HG03354 (cell line): ENCODE data around the gene ALMS1.
"Not testable (repeated sequence)": the region's sequence is repeated elsewhere in the genome, so short reads cannot be mapped to it uniquely, and the experiment has no call there.

Experiments
- ATAC-seq: cut with Tn5 transposase; IDR thresholded peaks from one replicate; pipeline ENCODE4 v1.9.1; 2021; ENCODE audit warnings: mild to moderate bottlenecking; ENCODE audit not compliant: unreplicated experiment, poor library complexity, severe bottlenecking

ALMS1 gene

DNA sequence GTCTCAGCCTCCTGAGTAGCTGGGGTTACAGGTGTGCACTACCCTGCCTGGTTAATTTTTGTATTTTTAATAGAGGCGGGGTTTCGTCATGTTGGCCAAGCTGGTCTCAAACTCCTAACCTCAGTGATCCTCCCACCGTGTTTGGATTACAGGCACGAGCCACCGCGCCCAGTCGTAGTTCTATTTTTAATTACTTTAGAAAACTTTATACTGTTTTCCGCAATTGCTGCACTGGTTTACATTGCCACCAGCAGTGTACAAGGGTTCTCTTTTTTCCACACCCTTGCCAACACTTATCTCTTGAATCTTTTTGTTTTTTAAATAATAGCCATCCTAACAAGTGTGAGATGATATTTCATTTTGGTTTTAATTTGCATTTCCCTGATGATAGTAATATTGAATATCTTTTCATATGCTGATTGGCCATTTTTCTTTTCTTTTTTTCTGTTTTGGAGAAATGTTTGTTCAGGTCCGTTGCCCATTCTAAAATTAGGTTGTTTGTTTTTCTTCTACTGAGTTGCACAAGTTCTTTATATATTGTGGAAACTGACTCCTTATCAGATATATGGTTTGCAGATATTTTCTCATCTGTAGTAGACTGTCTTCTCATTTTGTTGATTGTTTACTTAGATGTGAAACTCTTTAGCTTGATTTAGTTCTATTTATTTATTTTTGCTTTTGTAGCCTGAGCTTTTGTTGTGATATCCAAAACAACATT, 16.9 kb downstream of the ALMS1 start:
- no peak for ATAC-seq

DNA sequence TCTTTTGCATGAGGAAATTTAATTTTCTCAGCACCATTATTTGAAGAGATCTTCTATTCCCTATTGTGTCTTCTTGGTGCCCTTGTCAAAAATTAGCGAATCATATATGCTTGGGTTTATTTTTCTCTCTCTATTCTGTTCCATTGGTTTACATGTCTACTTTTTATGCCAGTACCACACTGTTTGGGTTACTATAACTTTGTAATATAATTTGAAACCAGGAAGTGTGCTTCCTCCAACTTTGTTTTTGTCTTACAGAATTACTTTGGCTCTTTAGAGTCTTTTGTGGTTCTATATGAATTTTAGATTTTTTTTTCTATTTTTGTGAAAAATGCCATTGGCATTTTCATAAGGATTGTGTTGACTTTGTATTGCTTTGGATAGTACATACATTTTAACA, 17.6 kb downstream of the ALMS1 start:
- ATAC-seq = no peak

DNA sequence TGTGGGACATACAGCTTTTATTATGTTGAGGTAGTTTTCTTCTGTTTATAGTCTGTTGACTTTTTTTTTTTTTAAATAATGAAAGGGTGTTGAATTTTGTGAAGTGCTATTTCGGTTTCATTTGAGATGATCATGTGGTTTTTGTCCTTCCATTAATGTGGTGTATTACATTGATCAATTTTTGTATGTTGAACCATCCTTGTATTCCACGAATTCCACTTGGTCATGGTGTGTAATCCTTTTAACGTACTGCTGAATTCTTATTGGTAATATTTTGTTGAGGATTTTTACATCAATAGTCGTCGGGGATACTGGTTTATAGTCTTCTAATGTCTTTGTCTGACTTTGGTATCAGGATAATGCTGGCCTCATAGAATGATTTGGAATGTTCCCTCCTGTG, 18.8 kb downstream of the ALMS1 start:
- ATAC-seq = no peak

DNA sequence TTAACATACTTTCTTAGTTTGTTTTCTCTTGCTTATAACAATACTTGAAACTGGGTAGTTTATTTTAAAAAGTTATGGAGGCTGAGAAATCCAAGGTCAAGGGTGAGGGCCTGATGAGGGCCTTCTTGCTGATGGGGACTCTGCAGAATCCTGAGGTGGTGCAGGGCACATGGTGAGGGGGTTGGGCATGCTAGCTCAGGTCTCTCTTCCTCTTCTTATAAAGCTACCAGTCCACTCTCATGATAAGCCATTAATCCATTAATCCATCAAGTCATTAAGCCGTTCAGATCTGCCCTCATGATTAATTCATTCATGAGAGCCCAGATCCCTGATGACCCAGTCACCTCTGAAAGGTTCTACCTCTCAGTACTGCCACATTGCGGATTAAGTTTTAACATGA, 21.4 kb downstream of the ALMS1 start:
- no peak for ATAC-seq

DNA sequence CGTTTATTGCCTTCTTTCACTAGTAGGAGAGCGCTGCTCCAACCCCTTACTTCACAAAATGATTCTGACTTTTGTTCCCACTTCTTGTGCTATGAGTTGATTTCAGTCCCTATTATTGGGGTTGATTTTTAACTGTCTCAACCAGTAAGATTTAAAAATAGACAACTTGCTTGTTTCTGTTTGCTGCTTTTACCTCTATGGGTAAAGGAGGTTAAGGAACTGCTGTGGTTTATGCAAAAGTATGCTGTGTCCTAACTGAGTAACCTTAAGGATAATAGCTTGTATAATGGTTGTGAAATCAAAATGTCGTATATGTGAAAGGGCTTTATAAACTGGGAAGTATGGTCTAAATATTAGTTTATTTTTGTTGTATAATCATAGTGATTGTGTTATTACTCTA, 22.6 kb downstream of the ALMS1 start:
- peak; percentile 94 for ATAC-seq

DNA sequence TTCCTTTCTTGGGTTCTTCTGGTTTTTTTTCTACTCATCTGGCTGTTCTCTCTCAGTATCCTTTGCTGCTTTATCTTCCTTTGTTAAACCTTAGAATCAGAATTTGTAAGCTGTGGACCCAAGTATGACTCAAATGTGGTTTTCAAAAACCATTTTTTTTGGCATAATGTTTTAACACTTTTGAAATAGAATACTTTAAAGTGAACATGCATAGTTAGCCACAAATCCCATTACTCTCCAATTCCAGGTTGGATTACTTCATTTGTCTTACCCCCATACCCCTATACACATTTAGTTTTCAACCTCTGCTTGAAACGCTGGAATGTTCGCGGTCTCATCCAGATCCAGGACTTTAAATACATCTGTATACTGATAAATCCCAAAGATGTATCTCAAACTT, 29.1 kb downstream of the ALMS1 start:
- no peak for ATAC-seq

DNA sequence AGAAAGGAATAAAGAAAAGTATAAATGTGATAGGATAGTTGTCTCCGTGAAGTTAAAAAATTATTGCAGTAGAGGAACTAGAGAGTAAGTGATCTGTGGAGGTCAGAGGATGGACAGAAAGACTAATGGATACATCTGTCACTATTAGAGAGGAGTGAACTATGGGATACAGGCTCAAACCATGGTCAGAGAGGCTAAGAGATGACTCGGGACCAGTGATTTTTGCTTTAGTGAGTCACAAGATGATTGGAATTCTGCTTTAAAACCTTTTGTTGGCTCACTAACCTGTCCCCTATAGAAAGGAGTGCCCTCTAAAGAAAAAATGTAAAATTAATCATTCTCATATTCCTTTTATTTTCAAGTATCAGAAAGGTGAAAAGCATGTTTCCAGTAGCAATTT, 30.3 kb downstream of the ALMS1 start:
- no peak for ATAC-seq

DNA sequence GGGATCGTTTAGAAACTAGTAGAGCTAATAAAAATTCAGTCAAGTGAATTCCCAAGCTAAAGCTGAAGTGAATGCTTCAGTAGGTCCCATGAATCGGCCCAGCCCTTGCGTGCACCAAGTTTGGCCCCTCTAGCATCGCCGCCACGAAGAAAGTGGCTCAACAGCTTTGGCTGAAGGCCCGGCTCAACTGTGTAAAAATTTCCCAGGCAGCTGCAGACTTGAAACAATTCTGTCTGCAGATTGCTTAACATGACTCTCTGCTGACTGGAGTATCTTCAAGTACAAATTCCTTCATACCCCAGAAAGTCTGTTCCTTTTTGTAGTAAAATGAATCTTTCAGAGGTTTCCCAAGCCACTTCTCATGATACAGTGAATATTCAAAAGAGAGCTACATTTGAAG, 32.7 kb downstream of the ALMS1 start:
- ATAC-seq = no peak

DNA sequence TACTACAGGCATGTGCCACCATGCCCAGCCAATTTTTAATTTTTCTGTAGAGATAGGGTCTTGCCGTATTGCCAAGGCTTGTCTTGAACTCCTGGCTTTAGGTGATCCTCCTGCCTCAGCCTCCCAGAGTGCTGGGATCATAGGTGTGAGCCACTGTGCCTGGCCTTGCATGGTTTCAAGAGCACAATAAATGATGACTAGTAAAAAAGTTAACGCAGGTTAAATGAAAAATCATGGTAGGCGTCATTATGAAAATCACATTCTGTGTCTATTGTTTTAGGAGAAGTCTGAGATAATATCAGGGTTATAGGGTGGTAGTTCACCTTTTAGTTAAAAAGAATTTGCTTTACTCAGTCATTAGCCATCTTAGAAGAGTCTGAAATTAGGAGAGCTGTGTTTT, 38.3 kb downstream of the ALMS1 start:
- ATAC-seq = no peak

DNA sequence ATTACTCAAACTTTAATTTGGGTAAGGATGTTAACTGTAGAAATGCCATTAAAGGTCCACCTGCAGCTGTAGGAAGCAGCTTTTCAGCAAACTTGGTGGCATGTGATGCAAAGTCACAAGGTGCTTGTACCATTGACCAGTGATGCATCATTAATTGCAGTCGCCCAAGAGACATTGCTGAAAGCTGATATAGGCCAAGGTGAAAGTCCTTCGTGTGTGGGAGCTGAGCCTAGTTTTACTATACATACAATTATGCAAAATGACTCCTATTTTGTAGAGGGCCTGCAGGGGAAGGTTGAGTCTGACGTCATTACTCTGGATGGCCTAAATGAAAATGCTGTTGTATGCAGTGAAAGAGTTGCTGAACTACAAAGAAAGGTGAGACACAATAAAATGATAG, 40.5 kb downstream of the ALMS1 start:
- no peak for ATAC-seq

DNA sequence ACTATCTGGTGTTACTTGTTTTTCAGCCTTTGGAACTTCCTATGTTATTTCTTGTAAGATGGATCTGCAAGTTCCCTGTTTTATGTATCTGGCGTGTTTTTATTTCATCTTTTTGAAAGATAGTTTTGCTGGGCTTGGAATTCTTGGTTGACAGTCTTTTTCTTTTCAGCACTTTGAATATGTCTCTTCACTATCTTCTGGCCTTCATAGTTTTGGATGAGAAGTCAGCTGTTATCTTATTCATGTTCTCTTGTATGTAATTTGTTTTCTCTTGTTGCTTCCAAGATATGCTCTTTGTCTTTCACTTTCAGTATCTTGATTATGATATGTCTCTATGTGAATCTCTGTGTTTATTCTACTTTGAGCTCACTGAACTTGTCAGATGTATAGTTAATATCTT, 50.4 kb downstream of the ALMS1 start:
- no peak for ATAC-seq

DNA sequence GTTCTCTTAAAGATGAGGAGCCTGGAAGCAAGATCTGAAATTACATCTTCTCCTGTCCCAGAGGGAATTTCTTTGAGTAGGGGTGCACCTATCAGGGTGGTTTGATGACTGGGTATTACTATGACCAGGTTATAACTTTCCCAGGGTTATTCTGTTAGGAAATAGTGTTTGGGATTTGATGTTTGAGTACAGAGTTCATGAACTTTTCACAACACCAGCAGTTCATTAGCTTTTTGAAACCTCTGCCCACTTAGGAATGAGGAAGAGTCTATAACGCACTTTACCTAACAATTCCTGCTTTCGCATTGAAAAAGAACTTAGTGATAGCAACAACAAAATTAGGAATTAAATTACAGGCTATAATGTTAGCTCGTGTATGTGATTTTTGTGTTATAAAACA, 58.6 kb downstream of the ALMS1 start:
- no peak for ATAC-seq

DNA sequence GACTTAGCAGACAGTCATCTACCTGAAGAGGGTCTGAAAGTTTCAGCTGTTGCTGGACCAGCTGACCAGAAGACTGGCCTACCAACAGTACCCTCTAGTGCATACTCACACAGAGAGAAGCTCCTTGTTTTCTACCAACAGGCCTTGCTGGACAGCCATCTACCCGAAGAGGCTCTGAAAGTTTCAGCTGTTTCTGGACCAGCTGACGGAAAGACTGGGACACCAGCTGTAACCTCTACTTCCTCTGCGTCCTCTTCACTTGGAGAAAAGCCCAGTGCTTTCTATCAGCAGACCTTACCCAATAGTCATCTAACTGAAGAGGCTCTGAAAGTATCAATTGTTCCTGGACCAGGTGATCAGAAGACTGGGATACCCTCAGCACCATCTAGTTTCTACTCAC, 63.2 kb downstream of the ALMS1 start:
- ATAC-seq = no peak

DNA sequence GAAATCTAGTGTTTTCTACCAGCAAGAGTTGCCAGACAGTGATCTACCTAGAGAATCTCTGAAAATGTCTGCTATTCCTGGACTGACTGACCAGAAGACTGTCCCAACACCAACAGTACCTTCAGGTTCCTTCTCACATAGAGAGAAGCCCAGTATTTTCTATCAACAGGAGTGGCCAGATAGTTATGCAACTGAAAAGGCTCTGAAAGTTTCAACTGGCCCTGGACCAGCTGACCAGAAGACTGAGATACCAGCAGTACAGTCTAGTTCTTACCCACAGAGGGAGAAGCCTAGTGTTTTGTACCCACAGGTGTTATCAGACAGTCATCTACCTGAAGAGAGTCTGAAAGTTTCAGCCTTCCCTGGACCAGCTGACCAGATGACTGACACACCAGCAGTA, 63.8 kb downstream of the ALMS1 start:
- ATAC-seq = no peak

DNA sequence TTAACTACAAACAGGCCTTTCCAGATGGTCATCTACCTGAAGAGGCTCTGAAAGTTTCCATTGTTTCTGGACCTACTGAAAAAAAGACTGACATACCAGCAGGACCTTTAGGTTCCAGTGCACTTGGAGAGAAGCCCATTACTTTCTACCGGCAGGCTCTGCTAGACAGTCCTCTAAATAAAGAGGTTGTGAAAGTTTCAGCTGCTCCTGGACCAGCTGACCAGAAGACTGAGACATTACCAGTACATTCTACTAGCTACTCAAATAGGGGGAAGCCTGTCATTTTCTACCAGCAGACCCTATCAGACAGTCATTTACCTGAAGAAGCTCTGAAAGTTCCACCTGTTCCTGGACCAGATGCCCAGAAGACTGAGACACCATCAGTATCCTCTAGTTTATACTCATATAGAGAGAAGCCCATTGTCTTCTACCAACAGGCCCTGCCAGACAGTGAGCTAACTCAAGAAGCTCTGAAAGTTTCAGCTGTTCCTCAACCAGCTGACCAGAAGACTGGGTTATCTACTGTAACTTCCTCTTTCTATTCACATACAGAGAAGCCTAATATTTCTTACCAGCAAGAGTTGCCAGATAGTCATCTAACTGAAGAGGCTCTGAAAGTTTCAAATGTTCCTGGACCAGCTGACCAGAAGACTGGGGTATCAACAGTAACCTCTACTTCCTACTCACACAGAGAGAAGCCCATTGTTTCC, 65.8 kb downstream of the ALMS1 start:
- peak; percentile 98 for ATAC-seq

DNA sequence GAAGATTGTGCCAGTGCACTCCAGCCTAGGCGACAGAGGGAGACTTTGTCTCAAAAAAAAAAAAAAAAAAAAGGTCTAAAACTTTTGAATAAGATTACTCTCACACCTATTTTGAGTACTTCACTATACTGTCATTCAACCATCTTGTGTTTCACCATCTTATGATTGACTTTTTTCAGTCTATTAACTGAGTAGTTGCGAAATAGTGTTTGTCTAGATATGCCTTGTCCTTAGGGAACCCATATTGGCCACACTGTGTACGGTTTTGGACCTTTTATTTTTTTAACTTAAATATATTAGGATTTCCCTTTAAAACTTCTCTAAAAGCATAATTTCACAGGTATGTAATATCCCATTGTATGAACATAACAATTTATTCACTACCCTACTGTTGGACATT, 72.3 kb downstream of the ALMS1 start:
- ATAC-seq = no peak

DNA sequence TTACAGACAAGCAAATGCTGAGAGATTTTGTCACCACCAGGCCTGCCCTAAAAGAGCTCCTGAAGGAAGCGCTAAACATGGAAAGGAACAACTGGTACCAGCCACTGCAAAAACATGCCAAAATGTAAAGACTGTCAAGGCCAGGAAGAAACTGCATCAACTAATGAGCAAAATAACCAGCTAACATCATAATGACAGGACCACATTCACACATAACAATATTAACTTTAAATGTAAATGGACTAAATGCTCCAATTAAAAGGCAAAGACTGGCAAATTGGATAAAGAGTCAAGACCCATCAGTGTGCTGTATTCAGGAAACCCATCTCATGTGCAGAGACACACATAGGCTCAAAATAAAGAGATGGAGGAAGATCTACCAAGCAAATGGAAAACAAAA, 76.8 kb downstream of the ALMS1 start:
- not testable (repeated sequence) for ATAC-seq

DNA sequence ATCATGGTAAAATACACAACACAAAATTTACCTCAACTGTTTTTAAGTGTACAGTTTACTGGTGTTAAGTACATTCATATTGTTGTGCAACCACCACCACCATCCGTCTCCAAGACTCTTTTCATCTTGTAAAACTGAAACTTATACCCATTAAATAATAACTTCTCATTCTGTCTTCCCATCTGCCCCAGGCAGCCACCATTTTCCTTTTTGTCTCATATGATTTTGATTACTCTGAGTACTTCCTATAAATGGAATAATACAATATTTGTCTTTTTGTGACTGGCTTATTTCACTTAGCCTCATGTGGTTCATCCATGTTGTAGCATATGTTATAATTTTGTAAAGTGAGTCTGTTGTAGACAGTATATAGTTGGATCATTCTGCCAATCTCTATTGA, 82.7 kb downstream of the ALMS1 start:
- ATAC-seq = no peak

DNA sequence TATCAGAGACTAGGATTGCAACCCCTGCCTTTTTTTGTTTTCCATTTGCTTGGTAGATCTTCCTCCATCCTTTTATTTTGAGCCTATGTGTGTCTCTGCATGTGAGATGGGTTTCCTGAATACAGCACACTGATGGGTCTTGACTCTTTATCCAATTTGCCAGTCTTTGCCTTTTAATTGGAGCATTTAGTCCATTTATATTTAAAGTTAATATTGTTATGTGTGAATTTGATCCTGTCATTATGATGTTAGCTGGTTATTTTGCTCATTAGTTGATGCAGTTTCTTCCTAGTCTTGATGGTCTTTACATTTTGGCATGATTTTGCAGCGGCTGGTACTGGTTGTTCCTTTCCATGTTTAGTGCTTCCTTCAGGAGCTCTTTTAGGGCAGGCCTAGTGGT, 98.2 kb downstream of the ALMS1 start:
- not testable (repeated sequence) for ATAC-seq

DNA sequence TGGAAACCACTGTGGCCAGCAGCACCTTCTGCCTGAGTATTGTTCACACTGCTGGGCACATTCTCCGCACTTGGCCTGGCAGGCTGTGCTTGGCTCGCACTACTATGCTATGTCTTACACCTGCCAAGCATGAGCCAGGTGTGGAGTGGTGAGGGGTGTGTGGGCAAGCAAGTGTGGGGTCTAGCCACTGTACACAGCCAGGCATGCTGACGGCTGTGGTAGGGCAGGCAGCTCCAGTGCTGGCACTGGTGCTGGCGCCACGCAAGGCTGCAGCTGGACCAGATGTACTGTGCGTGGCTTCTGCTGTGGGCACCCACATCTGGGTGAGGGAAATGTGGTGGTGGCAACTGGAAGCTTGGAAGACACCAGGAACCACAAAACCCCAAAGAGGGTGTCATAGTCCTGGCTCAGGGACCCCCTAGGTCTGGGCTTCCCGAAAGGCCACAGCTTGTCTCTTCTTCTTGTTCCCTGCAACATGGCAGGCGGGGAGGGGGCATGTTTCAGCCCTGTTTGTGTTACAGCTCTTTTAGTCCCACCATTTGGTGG, 101.5 kb downstream of the ALMS1 start:
- no peak for ATAC-seq

DNA sequence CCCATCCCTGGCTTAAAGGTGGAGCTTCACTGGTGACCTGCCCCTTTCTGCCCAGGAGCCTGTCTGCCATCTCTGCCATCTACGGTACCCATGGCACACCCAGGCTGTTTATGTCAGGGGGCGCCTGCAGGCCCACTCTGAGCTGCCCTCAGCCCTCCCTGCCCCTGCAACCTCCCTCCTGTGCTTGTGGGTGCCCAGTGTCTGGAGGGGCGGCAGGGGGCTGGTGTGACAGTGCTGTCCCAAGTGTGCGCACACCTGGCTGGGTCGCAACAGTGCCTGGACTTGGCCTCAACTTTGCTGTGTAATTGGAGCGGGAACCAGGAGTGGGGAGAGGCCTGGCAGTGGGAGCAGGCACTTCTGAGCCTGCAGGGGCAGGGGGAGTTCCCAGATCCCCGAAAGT, 102.4 kb downstream of the ALMS1 start:
- ATAC-seq = no peak
